ENCODE results near the gene PIGP. TPM values are rescaled to one million over a fixed set of nuclear protein-coding genes. Genes with fewer than 3 reads are reported as not detected.

The PIGP gene
- total and polyA plus RNA-seq, 2 donors (not counting 1 experiment from before 2014, with no cell fraction given): 15.8 to 22.7 TPM

GRCh38 chr21:37100316-37100715 is 27.4 kb upstream of the PIGP start:
- H4K20me1 ChIP-seq (ENCODE audit: control insufficient read depth, insufficient read depth, low read length, poor library complexity, severe bottlenecking): no peaks in the 10 kb centered on the region
- H3K9me3 ChIP-seq (ENCODE audit: control extremely low read depth in 1 of 3, control insufficient read depth in 2 of 3, insufficient read depth in 1 of 3, low read length in 2 of 3): no peaks in the 10 kb centered on the region
- no peak for TF ChIP-seq CTCF (IDR thresholded peaks at IDR 0.05)
- intact Hi-C loops (cut with micrococcal nuclease): no loop called here
- no peak overlapping the region for H2AFZ ChIP-seq (ENCODE audit: insufficient read depth, low read depth, low read length, poor library complexity, severe bottlenecking)
- H3K27ac Mint-ChIP-seq: no peak overlapping the region
- ATAC-seq (ENCODE audit: low read depth): no peak
- ChIA-PET CTCF (no interaction called here), POLR2A (no interaction called here)
- H3K27me3 ChIP-seq (replicated peaks in 1 of 4; ENCODE audit: control extremely low read depth in 1 of 4, control insufficient read depth in 3 of 4, insufficient read depth in 4 of 4, low read length in 3 of 4): no peaks in the 10 kb centered on the region
- H3K36me3 ChIP-seq (replicated peaks in 1 of 2; ENCODE audit: control extremely low read depth in 1 of 2, control insufficient read depth in 1 of 2, extremely low read depth in 1 of 2, insufficient read depth in 2 of 2, low read length in 1 of 2): peaks cover 0 to 30% of the 10 kb centered on the region in 2 experiments
- H3K9ac ChIP-seq (ENCODE audit: low read length): no peak overlapping the region
- no peaks in the 10 kb centered on the region for H3K4me1 ChIP-seq (ENCODE audit: control insufficient read depth in 2 of 2, insufficient read depth in 2 of 2, low read length in 2 of 2)
- H3K27me3 Mint-ChIP-seq: no peaks in the 10 kb centered on the region
- WGBS (ENCODE audit: insufficient coverage): 100% methylated on average over 5 of the region's 6 CpGs
- no peak overlapping the region for H3K4me2 ChIP-seq (replicated peaks; ENCODE audit: low read depth, low read length, poor library complexity, severe bottlenecking)
- no peak overlapping the region for H3K4me3 Mint-ChIP-seq
- H3K4me1 Mint-ChIP-seq: no peaks in the 10 kb centered on the region
- H3K9me3 Mint-ChIP-seq (ENCODE audit: insufficient read depth): no peaks in the 10 kb centered on the region
- H3K4me3 ChIP-seq (ENCODE audit: control extremely low read depth in 1 of 5, extremely low read depth in 1 of 5, insufficient read depth in 1 of 5, low read depth in 2 of 5, low read length in 4 of 5): no peak overlapping the region
- no peaks in the 10 kb centered on the region for H3K79me2 ChIP-seq (ENCODE audit: control insufficient read depth, insufficient read depth, low read length)
- no peak for DNase-seq
- H3K27ac ChIP-seq (ENCODE audit: low read length in 2 of 2): no peak overlapping the region

- Histone ChIP-seq H3K36me3 (replicated peaks in 1 of 2; ENCODE audit: control extremely low read depth in 1 of 2, control insufficient read depth in 1 of 2, extremely low read depth in 1 of 2, insufficient read depth in 2 of 2, low read length in 1 of 2) (peaks cover 0 to 32% of the 10 kb centered on the region in 2 experiments), H2AFZ (ENCODE audit: insufficient read depth, low read depth, low read length, poor library complexity, severe bottlenecking) (no peak overlapping the region), H3K9ac (ENCODE audit: low read length) (no peak overlapping the region), H4K20me1 (ENCODE audit: control insufficient read depth, insufficient read depth, low read length, poor library complexity, severe bottlenecking) (no peaks in the 10 kb centered on the region), H3K9me3 (ENCODE audit: control extremely low read depth in 1 of 3, control insufficient read depth in 2 of 3, insufficient read depth in 1 of 3, low read length in 2 of 3) (no peaks in the 10 kb centered on the region), H3K4me2 (replicated peaks; ENCODE audit: low read depth, low read length, poor library complexity, severe bottlenecking) (no peak overlapping the region), H3K4me1 (ENCODE audit: control insufficient read depth in 2 of 2, insufficient read depth in 2 of 2, low read length in 2 of 2) (no peaks in the 10 kb centered on the region), H3K27ac (ENCODE audit: low read length in 2 of 2) (no peak overlapping the region), H3K79me2 (ENCODE audit: control insufficient read depth, insufficient read depth, low read length) (no peaks in the 10 kb centered on the region), H3K27me3 (replicated peaks in 1 of 4; ENCODE audit: control extremely low read depth in 1 of 4, control insufficient read depth in 3 of 4, insufficient read depth in 4 of 4, low read length in 3 of 4) (no peaks in the 10 kb centered on the region), H3K4me3 (ENCODE audit: control extremely low read depth in 1 of 5, extremely low read depth in 1 of 5, insufficient read depth in 1 of 5, low read depth in 2 of 5, low read length in 4 of 5) (no peak overlapping the region)
- DNase-seq: no peak
- Mint-ChIP-seq H3K9me3 (ENCODE audit: insufficient read depth) (no peaks in the 10 kb centered on the region), H3K27me3 (no peaks in the 10 kb centered on the region), H3K4me1 (no peaks in the 10 kb centered on the region), H3K27ac (no peak overlapping the region), H3K4me3 (no peak overlapping the region)
- intact Hi-C loops (cut with micrococcal nuclease): no loop called here
- ChIA-PET POLR2A (no interaction called here), CTCF (no interaction called here)
- no peak for ATAC-seq (ENCODE audit: low read depth)
- 100% methylated on average over 1 of the region's 2 CpGs for WGBS (ENCODE audit: insufficient coverage)
- TF ChIP-seq EZH2 (IDR thresholded peaks at IDR 0.05; ENCODE audit: borderline replicate concordance, insufficient read depth, low read depth, low read length, poor library complexity, severe bottlenecking) (no peak), CTCF (IDR thresholded peaks at IDR 0.05) (no peak)
These were observed 25.9 kb upstream of the PIGP start for GRCh38 chr21:37098751-37099150.

Data from B cell (primary cell).